K562 (cell line): ENCODE data around the gene TMPRSS11B. TPM values are rescaled to one million over a fixed set of nuclear protein-coding genes. Genes with fewer than 3 reads are reported as not detected.
"Not testable (repeated sequence)": the region's sequence is repeated elsewhere in the genome, so short reads cannot be mapped to it uniquely, and the experiment has no call there.

Experiments used
- ATAC-seq: fragments of 200-7000 bp; cut with Tn5 transposase; 3 replicates; pipeline ENCODE4 v1.9.1; 2020; ENCODE audit warnings: moderate library complexity
- BruUV-seq: library from RNA; stranded (reverse); fragments of 400-500 nt; replicated peaks from 2 replicates; lab custom pipeline; 2021; lab: Mats Ljungman, UMichigan
- CTCF ChIA-PET: fragments of 300-600 bp; formaldehyde crosslinking; extraction: SDS; loops from one replicate; lab custom pipeline; 2021; ENCODE audit warnings: low intra/inter-chr PET ratio; lab: Yijun Ruan, JAX
- POLR2A ChIA-PET: fragments of 300-600, 350-650 bp; sonication (Branson Sonifier 250); formaldehyde crosslinking; extraction: SDS; loops from one replicate; lab custom pipeline; 2021; ENCODE audit warnings: antibody characterized with exemption, inconsistent platforms; lab: Yijun Ruan, JAX
- DNase-seq, 4 experiments: peaks; one replicate each; pipeline versions ENCODE4 v3.0.0 to v3.0.0-alpha.2; 2011 to 2018; ENCODE audit warnings: low spot score in 3 of 4, mixed read lengths in 3 of 4; ENCODE audit errors: extremely low read depth in 1 of 4
- FAIRE-seq: peaks from 2 replicates; lab custom pipeline; 2011; peaks lifted over from hg19 to GRCh38; lab: Jason Lieb, UNC
- H2AFZ ChIP-seq: 2 replicates; pipeline ENCODE4 v1.6.0; 2011; ENCODE audit warnings: low read depth, low read length, control low read depth, inconsistent platforms
- H3K27ac ChIP-seq: fragments of 200-600 bp; 3 replicates; pipeline ENCODE4 v1.8.0; 2011; ENCODE audit warnings: low read depth, mild to moderate bottlenecking, control low read depth, inconsistent platforms, low read length, moderate library complexity, mixed read lengths; ENCODE audit errors: extremely low read depth
- H3K27me3 ChIP-seq, 2 experiments: fragments of 300-600 bp in 1 of 2; 2 replicates in 1 of 2; 3 replicates in 1 of 2; pipeline versions ENCODE4 v1.6.0 to v1.8.0; 2011; ENCODE audit warnings: inconsistent platforms in 2 of 2, low read length in 2 of 2, mild to moderate bottlenecking in 1 of 2, mixed read lengths in 1 of 2, moderate library complexity in 1 of 2; ENCODE audit not compliant: control insufficient read depth in 2 of 2, insufficient read depth in 2 of 2
- H3K36me3 ChIP-seq: fragments of 300-600 bp; 3 replicates; pipeline ENCODE4 v1.8.0; 2011; ENCODE audit warnings: mild to moderate bottlenecking, low read length, inconsistent platforms; ENCODE audit not compliant: control insufficient read depth, insufficient read depth
- H3K4me1 ChIP-seq, 2 experiments: fragments of 200-600 bp in 1 of 2; replicated peaks in 1 of 2; 2 replicates in 1 of 2; 3 replicates in 1 of 2; pipeline versions ENCODE4 v1.5.1 to v1.8.0; 2011; ENCODE audit warnings: inconsistent platforms in 2 of 2, low read length in 2 of 2, mild to moderate bottlenecking in 1 of 2, mixed read lengths in 1 of 2, moderate library complexity in 1 of 2; ENCODE audit not compliant: control insufficient read depth in 2 of 2, insufficient read depth in 2 of 2
- H3K4me2 ChIP-seq: 2 replicates; pipeline ENCODE4 v1.6.1; 2011; ENCODE audit warnings: low read length, control low read depth, inconsistent platforms, mixed read lengths; ENCODE audit not compliant: insufficient read depth
- H3K4me3 ChIP-seq: fragments of 200-600 bp; sonication (generic), shearing (Covaris generic); 2 replicates; pipeline ENCODE4 v1.5.1; 2016; ENCODE audit warnings: control low read depth, inconsistent platforms
- H3K79me2 ChIP-seq: fragments of 200-600 bp; 3 replicates; pipeline ENCODE4 v1.8.0; 2011; ENCODE audit warnings: low read length, inconsistent platforms; ENCODE audit not compliant: control insufficient read depth, insufficient read depth
- H3K9ac ChIP-seq, 2 experiments: 2 replicates each; pipeline versions ENCODE4 v1.6.0 to v1.6.1; 2011; ENCODE audit warnings: low read depth in 2 of 2, low read length in 2 of 2, control low read depth in 1 of 2, inconsistent platforms in 1 of 2, mild to moderate bottlenecking in 1 of 2, mixed read lengths in 1 of 2; ENCODE audit not compliant: insufficient read depth in 1 of 2
- H3K9me1 ChIP-seq: one replicate; pipeline ENCODE4 v1.6.0; 2011; ENCODE audit warnings: inconsistent platforms, mild to moderate bottlenecking, low read length, moderate library complexity; ENCODE audit not compliant: control insufficient read depth, insufficient read depth
- H3K9me3 ChIP-seq: replicated peaks from 2 replicates; pipeline ENCODE4 v1.5.1; 2011; ENCODE audit warnings: low read depth, low read length, inconsistent platforms; ENCODE audit not compliant: control insufficient read depth, insufficient read depth
- H4K20me1 ChIP-seq: replicated peaks from 2 replicates; pipeline ENCODE4 v1.6.1; 2011; ENCODE audit warnings: low read length, inconsistent platforms, mixed read lengths; ENCODE audit not compliant: control insufficient read depth, insufficient read depth
- CC2D1A ChIP-seq: fragments of 450-650 bp; IDR thresholded peaks from 2 replicates; pipeline ENCODE4 v1.6.1; 2017; ENCODE audit warnings: mild to moderate bottlenecking
- CCNT2 ChIP-seq: IDR thresholded peaks from 2 replicates; pipeline ENCODE4 v1.6.1; 2011; ENCODE audit warnings: borderline replicate concordance, low read depth, mild to moderate bottlenecking, moderate library complexity, mixed read lengths, low read length; ENCODE audit not compliant: insufficient read length; ENCODE audit errors: extremely low read depth
- DPF2 ChIP-seq: fragments of 450-650 bp; IDR thresholded peaks from 2 replicates; pipeline ENCODE4 v1.6.1; 2016
- FOXA1 ChIP-seq: fragments of 450-650 bp; IDR thresholded peaks from 2 replicates; pipeline ENCODE4 v1.6.1; 2016; ENCODE audit warnings: mild to moderate bottlenecking, borderline replicate concordance
- GATA2 ChIP-seq: sonication (generic); formaldehyde crosslinking; IDR thresholded peaks from 2 replicates; pipeline ENCODE4 v1.4.0; 2020; ENCODE audit warnings: mild to moderate bottlenecking, missing genetic modification reagents
- HDAC1 ChIP-seq, 2 experiments: fragments of 450-650 bp; IDR thresholded peaks; 2 replicates each; pipeline ENCODE4 v1.6.1; 2016 to 2017; ENCODE audit warnings: inconsistent platforms in 1 of 2, mild to moderate bottlenecking in 1 of 2, moderate library complexity in 1 of 2
- HMBOX1 ChIP-seq: sonication (generic); IDR thresholded peaks from 2 replicates; pipeline ENCODE4 v1.6.1; 2016
- MTA2 ChIP-seq: fragments of 450-650 bp; IDR thresholded peaks from 2 replicates; pipeline ENCODE4 v1.6.1; 2016; ENCODE audit warnings: low read depth
- NFIC ChIP-seq: fragments of 450-650 bp; IDR thresholded peaks from 2 replicates; pipeline ENCODE4 v1.6.1; 2017; ENCODE audit warnings: mild to moderate bottlenecking, inconsistent platforms
- PTRF ChIP-seq: fragments of 450-650 bp; IDR thresholded peaks from 2 replicates; pipeline ENCODE4 v1.6.1; 2016; ENCODE audit warnings: mild to moderate bottlenecking, missing genetic modification characterization, missing compliant biosample characterization
- RAD51 ChIP-seq: fragments of 450-650 bp; IDR thresholded peaks from 2 replicates; pipeline ENCODE4 v1.7.1; 2016; ENCODE audit warnings: low read depth, mild to moderate bottlenecking, borderline replicate concordance
- SMAD4 ChIP-seq: fragments of 250-450 bp; sonication (Bioruptor Pico); conservative IDR thresholded peaks from 2 replicates; pipeline ENCODE4 v1.8.0; 2021; ENCODE audit warnings: inconsistent platforms, mild to moderate bottlenecking, moderate library complexity
- SMARCE1 ChIP-seq: fragments of 450-650 bp; IDR thresholded peaks from 2 replicates; pipeline ENCODE4 v1.7.1; 2016; ENCODE audit warnings: mild to moderate bottlenecking
- SOX6 ChIP-seq: fragments of 450-650 bp; IDR thresholded peaks from 2 replicates; pipeline ENCODE4 v1.6.1; 2014; ENCODE audit warnings: mild to moderate bottlenecking
- ZFX ChIP-seq: sonication (generic); formaldehyde crosslinking; IDR thresholded peaks from 2 replicates; pipeline ENCODE4 v1.8.0; 2022; ENCODE audit warnings: mild to moderate bottlenecking, missing genetic modification reagents, moderate library complexity
- ZNF121 ChIP-seq: sonication (generic); formaldehyde crosslinking; conservative IDR thresholded peaks from 2 replicates; pipeline ENCODE4 v1.8.0; 2022; ENCODE audit warnings: missing genetic modification reagents
- WGBS: fragments of 100-300 bp; shearing (Covaris generic); methylation state at CpG from one replicate; pipeline ENCODE4 v1.1.6; 2016; ENCODE audit warnings: low coverage, mixed read lengths; ENCODE audit not compliant: insufficient coverage; ENCODE audit errors: missing lambda C conversion rate; 5-methylcytosine and 5-hydroxymethylcytosine counted together
- in situ Hi-C: fragments of 300-500 bp; cut with MboI; formaldehyde crosslinking; loops from 4 replicates; pipeline ENCODE4 v1.15.0; 2018; ENCODE audit warnings: inconsistent platforms, mixed read lengths
- intact Hi-C: fragments of 100-400 bp; cut with micrococcal nuclease; formaldehyde crosslinking; loops from 2 replicates; pipeline ENCODE4 v1.14.2; 2022
- polyA plus RNA-seq, 8 experiments: library from polyadenylated mRNA; depleted of rRNA in 4 of 8; stranded (reverse) in 5 of 8; unstranded in 3 of 8; fragments of >200 nt; fragmentation: Nextera tagmentation in 2 of 8; fragmentation: Illumina TruSeq in 1 of 8; extraction: Ambion mirVana in 2 of 8; extraction: Trizol in 1 of 8; gene quantifications; 2 replicates each; pipeline versions ENCODE4 v1.2.1 to v1.2.3, GENCODE V29; 2011 to 2014; ENCODE audit warnings: inconsistent platforms in 1 of 8, missing spikeins in 1 of 8
- total RNA-seq, 7 experiments: library from RNA; depleted of rRNA in 6 of 7; stranded (reverse); fragments of >200 nt in 6 of 7; fragmentation: Illumina TruSeq in 2 of 7; extraction: Trizol in 2 of 7; gene quantifications; 2 replicates each; pipeline versions ENCODE4 v1.2.1 to v1.2.3, GENCODE V29; 2011 to 2021; ENCODE audit warnings: low replicate concordance in 1 of 7

TMPRSS11B gene
- total and polyA plus RNA-seq, 9 of the 15 experiments (the other 6 are each of a cell fraction or from before 2014, with no cell fraction given), result 0.03 to 0.07 TPM; not detected in 7

- H3K27me3 ChIP-seq, result no peaks in the 10 kb centered on the region
- H3K4me2 ChIP-seq, result no peak overlapping the region
- TF ChIP-seq ZNF121 (CRISPR knock-in tag) (peak; percentile 48), CCNT2 (no peak)
- POLR2A ChIA-PET, result no interaction called here
- H4K20me1 ChIP-seq, result no peaks in the 10 kb centered on the region
- FAIRE-seq, result peak; percentile 15
- no peak overlapping the region for H3K9ac ChIP-seq
- in situ Hi-C loops (no loop called here), intact Hi-C loops (no loop called here)
- WGBS, result 64% methylated on average over 2 of the region's 2 CpGs
- H3K4me1 ChIP-seq, result peaks cover 3 to 6% of the 10 kb centered on the region in 2 experiments; a peak in 3 of 5 replicates
- no peaks in the 10 kb centered on the region for H3K36me3 ChIP-seq
- H3K9me3 ChIP-seq, result no peaks in the 10 kb centered on the region
- H3K9me1 ChIP-seq, result no peaks in the 10 kb centered on the region
- DNase-seq, result no peak
- no TSS peak for BruUV-seq
- H3K79me2 ChIP-seq, result no peaks in the 10 kb centered on the region
- no peak for ATAC-seq
- H3K4me3 ChIP-seq, result no peak overlapping the region
- H2AFZ ChIP-seq, result no peak overlapping the region
- H3K27ac ChIP-seq, result no peak overlapping the region
- CTCF ChIA-PET, result interaction anchor here (0.6 kb wide), 1 partner anchor 74 kb away, joined by 5 read pairs; no protein-coding TSS in a partner anchor
Measured at GRCh38 chr4:68283095-68283494, 37.6 kb upstream of the TMPRSS11B start.

- H3K9me3 ChIP-seq, in situ Hi-C loops, H3K36me3 ChIP-seq, H3K27me3 ChIP-seq, H3K27ac ChIP-seq, H3K4me1 ChIP-seq, H3K79me2 ChIP-seq, CTCF ChIA-PET, intact Hi-C loops, H3K4me3 ChIP-seq, H3K9ac ChIP-seq, H4K20me1 ChIP-seq, H2AFZ ChIP-seq, BruUV-seq, FAIRE-seq, H3K9me1 ChIP-seq, POLR2A ChIA-PET: not testable (repeated sequence)
- WGBS, result 4% methylated on average over 10 of the region's 10 CpGs
- peak; percentile 63 for ATAC-seq
- peak in 1 of 4 experiments; percentile 52 for DNase-seq
- peak overlapping the region; percentile 20; the same call in 1 of the 2 replicates for H3K4me2 ChIP-seq
- TF ChIP-seq FOXA1, result peak; percentile 23; the same call in 1 of the 2 replicates
- peak; percentile 90 for TF ChIP-seq GATA2 (CRISPR knock-in tag)
- TF ChIP-seq SOX6, result peak; percentile 92
- TF ChIP-seq MTA2, result peak; percentile 75
- TF ChIP-seq NFIC, result peak; percentile 69
- peak; percentile 64 for TF ChIP-seq SMAD4 (CRISPR knock-in tag)
- TF ChIP-seq SMARCE1, result peak; percentile 40; the same call in 1 of the 2 replicates
- TF ChIP-seq CC2D1A, result peak; percentile 37; the same call in 1 of the 2 replicates
- peak in 1 of 2 experiments; percentile 46; a peak in 2 of 4 replicates for TF ChIP-seq HDAC1 (IDR thresholded peaks at IDR 0.05)
- peak; percentile 70 for TF ChIP-seq PTRF (tag)
- TF ChIP-seq DPF2, result peak; percentile 61
- peak; percentile 47; the same call in 1 of the 2 replicates for TF ChIP-seq ZFX (CRISPR knock-in tag)
- 0 out of 2 replicates have a peak, but pooled peaks have one; percentile 8 for TF ChIP-seq RAD51
- peak; percentile 58; the same call in 1 of the 2 replicates for TF ChIP-seq HMBOX1
Measured at GRCh38 chr4:68281796-68282740, 36.6 kb upstream of the TMPRSS11B start.
